ENCODE measurements around the gene SPAG16.

The SPAG16 gene

DNA sequence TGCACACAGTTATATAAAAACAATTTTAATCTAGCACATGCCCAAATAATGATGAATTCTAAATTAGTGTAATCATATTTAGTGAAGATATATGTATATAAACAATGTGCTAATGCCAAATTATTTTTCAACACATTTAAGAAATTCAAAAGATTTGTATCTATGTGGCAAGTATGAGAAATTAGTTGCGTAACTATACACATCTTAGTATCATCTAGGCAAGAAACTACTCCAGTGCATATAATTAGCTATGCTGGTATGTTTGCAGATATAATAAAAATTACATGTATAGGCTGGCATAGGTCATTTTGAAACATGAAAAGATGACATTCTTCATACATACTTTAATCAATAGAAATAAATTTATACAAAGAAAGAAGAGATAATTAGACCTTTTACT is 874.6 kb downstream of the SPAG16 start:
- no peak overlapping the region for H3K27ac ChIP-seq
- no peak for TF ChIP-seq ZFX (IDR thresholded peaks at IDR 0.05; ENCODE audit: borderline replicate concordance)
- no peak for TF ChIP-seq CTCF (IDR thresholded peaks at IDR 0.05)

- TF ChIP-seq CTCF (IDR thresholded peaks at IDR 0.05) (no peak), ZFX (IDR thresholded peaks at IDR 0.05; ENCODE audit: borderline replicate concordance) (no peak)
- H3K27ac ChIP-seq = no peak overlapping the region
These were observed 885.0 kb downstream of the SPAG16 start for GRCh38 chr2:214169281-214169680.

DNA sequence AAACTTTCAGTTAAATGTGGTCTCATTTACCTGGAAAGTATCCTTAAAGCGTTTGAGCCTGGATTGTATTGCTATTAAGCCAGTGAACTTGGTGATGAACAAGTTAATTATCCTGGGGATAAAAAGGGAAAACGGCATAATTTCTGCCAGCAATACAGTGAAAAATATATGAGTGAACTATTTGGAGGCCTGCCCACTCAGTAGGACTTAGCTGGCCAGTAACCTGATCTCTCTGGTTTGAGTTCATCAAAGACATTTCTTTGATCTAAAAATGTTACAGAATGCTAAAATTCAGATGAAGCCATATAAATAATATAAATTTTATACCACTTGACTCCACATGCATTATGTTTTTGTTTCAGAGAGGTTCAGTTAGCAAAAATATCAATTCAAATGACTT is 885.5 kb downstream of the SPAG16 start:
- no peak overlapping the region for H3K27ac ChIP-seq
- no peak for TF ChIP-seq CTCF (IDR thresholded peaks at IDR 0.05)
- TF ChIP-seq ZFX (IDR thresholded peaks at IDR 0.05; ENCODE audit: borderline replicate concordance) = no peak

DNA sequence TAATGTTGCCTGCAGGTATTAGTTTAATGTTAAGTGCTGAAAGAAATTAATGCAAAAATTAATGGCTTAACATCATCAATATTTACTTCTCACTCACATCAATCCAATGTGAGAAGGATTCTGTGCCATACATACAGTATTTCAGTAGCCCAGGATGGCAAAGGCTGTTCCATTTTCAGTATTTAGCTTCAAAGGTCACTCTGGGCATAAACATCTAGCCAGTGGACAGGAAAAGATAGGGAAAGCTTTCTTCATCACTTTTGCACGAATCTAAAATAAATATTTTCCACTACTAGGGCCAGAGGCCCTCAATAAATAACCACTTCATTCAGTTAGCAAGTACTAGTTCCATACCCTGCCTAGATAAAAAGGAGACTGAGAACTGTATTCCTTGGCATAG is 890.3 kb downstream of the SPAG16 start:
- H3K27ac ChIP-seq = no peak overlapping the region
- TF ChIP-seq CTCF (IDR thresholded peaks at IDR 0.05) = no peak
- no peak for TF ChIP-seq ZFX (IDR thresholded peaks at IDR 0.05; ENCODE audit: borderline replicate concordance)

- no peak for TF ChIP-seq ZFX (IDR thresholded peaks at IDR 0.05; ENCODE audit: borderline replicate concordance)
- no peak for TF ChIP-seq CTCF (IDR thresholded peaks at IDR 0.05)
- no peak overlapping the region for H3K27ac ChIP-seq
These were observed 895.8 kb downstream of the SPAG16 start for GRCh38 chr2:214180071-214180470.

DNA sequence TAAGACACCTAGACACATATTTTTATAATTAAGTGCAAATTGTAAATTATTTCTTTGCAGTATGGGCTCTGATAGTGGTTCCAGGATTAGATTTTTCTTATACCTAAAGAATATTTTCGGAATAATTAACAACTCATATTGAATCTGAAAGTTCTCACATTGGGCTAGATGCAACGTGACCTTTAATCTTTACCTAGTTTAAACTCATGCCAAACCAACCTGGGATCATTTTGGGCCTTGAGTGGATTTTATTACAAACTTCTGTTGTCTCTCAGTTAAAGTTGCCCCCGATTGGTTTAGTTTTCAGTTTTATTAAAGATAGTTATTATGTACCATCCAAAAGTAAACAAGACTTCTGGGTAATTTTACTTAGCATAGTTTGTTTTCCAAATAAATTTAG is 896.4 kb downstream of the SPAG16 start:
- no peak overlapping the region for H3K27ac ChIP-seq
- TF ChIP-seq ZFX (IDR thresholded peaks at IDR 0.05; ENCODE audit: borderline replicate concordance) (no peak), CTCF (IDR thresholded peaks at IDR 0.05) (no peak)

GRCh38 chr2:214184461-214184860 is 900.2 kb downstream of the SPAG16 start:
- TF ChIP-seq CTCF (IDR thresholded peaks at IDR 0.05) = no peak
- no peak for TF ChIP-seq ZFX (IDR thresholded peaks at IDR 0.05; ENCODE audit: borderline replicate concordance)
- H3K27ac ChIP-seq = no peak overlapping the region

Data from 22Rv1 (cell line).